A549 (cell line): ENCODE data around the gene DLG4.

Source experiments
- CHD2 ChIP-seq: fragments of 150-350 bp; IDR thresholded peaks from 2 replicates; pipeline ENCODE4 v1.6.1; 2014; ENCODE audit warnings: low read length; ENCODE audit not compliant: partially characterized antibody
- CTCF ChIP-seq: fragments of >200 bp; sonication (Bioruptor Twin); formaldehyde crosslinking; IDR thresholded peaks from 3 replicates; pipeline ENCODE4 v1.5.1; 2016
- ELK1 ChIP-seq: fragments of 150-350 bp; IDR thresholded peaks from 2 replicates; pipeline ENCODE4 v1.6.1; 2014; ENCODE audit warnings: low read depth, mild to moderate bottlenecking, low read length
- HES2 ChIP-seq: fragments of >200 bp; sonication (Bioruptor Twin); formaldehyde crosslinking; IDR thresholded peaks from 2 replicates; pipeline ENCODE4 v1.6.1; 2016
- MAZ ChIP-seq: fragments of 150-350 bp; IDR thresholded peaks from 2 replicates; pipeline ENCODE4 v1.6.1; 2014; ENCODE audit warnings: antibody characterized with exemption, low read depth, low read length, borderline replicate concordance
- PBX3 ChIP-seq: IDR thresholded peaks from 2 replicates; pipeline ENCODE4 v1.6.1; 2012

- TF ChIP-seq ELK1 = no peak
- no peak for TF ChIP-seq HES2
- peak; percentile 84 for TF ChIP-seq PBX3
- no peak for TF ChIP-seq MAZ
- no peak for TF ChIP-seq CHD2
- TF ChIP-seq CTCF = no peak
These were observed 27.9 kb downstream of the DLG4 start for GRCh38 chr17:7191571-7192270.
